BJ (cell line): ENCODE data around the gene FSTL5. TPM values are rescaled to one million over a fixed set of nuclear protein-coding genes. Genes with fewer than 3 reads are reported as not detected.
"Not testable (repeated sequence)": the region's sequence is repeated elsewhere in the genome, so short reads cannot be mapped to it uniquely, and the experiment has no call there.

Experiments used
- CTCF ChIA-PET: fragments of 350-600 bp; formaldehyde crosslinking; extraction: SDS; loops from one replicate; lab custom pipeline; 2021; ENCODE audit warnings: antibody characterized with exemption, inconsistent platforms; lab: Yijun Ruan, JAX
- POLR2A ChIA-PET: fragments of 300-600 bp; sonication (Branson Sonifier 250); formaldehyde crosslinking; extraction: SDS; loops from one replicate; lab custom pipeline; 2021; ENCODE audit warnings: antibody characterized with exemption; lab: Charles Lee
- DNase-seq: peaks from one replicate; pipeline ENCODE4 v3.0.0-alpha.2; 2011; ENCODE audit warnings: low read depth
- H3K27me3 ChIP-seq: 2 replicates; pipeline ENCODE4 v1.6.0; 2011; ENCODE audit warnings: low read length; ENCODE audit not compliant: control insufficient read depth, insufficient read depth
- H3K36me3 ChIP-seq: 2 replicates; pipeline ENCODE4 v1.5.1; 2011; ENCODE audit warnings: low read length; ENCODE audit not compliant: control insufficient read depth, insufficient read depth
- H3K4me3 ChIP-seq: 2 replicates; pipeline ENCODE4 v1.5.1; 2011; ENCODE audit warnings: low read depth, mild to moderate bottlenecking, control low read depth, low read length
- CTCF ChIP-seq: IDR thresholded peaks from 2 replicates; pipeline ENCODE4 v1.5.1; 2011; ENCODE audit warnings: low read depth, mild to moderate bottlenecking, control low read depth, inconsistent platforms, low read length, moderate library complexity; ENCODE audit not compliant: insufficient read depth
- polyA plus RNA-seq: library from polyadenylated mRNA; depleted of rRNA; stranded (reverse); fragments of >200 nt; gene quantifications from 2 replicates; pipeline ENCODE4 v1.2.3, GENCODE V29; 2011

FSTL5 gene
- polyA plus RNA-seq, 1 experiment, result not detected

- H3K27me3 ChIP-seq, result no peaks in the 10 kb centered on the region
- no peak overlapping the region for H3K4me3 ChIP-seq
- ChIA-PET CTCF (no interaction called here), POLR2A (no interaction called here)
- DNase-seq, result no peak
- no peak for TF ChIP-seq CTCF
- no peaks in the 10 kb centered on the region for H3K36me3 ChIP-seq
Measured at GRCh38 chr4:162104459-162105124, 59.2 kb downstream of the FSTL5 start.

DNA sequence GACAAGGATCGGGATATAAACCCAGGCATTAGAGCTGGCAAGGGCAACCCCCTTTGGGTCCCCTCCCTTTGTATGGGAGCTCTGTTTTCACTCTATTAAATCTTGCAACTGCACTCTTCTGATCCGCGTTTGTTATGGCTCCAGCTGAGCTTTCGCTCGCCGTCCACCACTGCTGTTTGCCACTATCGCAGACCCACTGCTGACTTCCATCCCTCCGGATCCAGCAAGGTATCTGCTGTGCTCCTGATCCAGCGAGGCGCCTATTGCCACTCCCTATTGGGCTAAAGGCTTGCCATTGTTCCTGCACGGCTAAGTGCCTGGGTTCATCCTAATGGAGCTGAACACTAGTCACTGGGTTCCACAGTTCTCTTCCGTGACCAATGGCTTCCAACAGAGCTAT lies 59.9 kb downstream of the FSTL5 start:
- DNase-seq, H3K4me3 ChIP-seq, POLR2A ChIA-PET, H3K27me3 ChIP-seq, H3K36me3 ChIP-seq, CTCF ChIA-PET: not testable (repeated sequence)

DNA sequence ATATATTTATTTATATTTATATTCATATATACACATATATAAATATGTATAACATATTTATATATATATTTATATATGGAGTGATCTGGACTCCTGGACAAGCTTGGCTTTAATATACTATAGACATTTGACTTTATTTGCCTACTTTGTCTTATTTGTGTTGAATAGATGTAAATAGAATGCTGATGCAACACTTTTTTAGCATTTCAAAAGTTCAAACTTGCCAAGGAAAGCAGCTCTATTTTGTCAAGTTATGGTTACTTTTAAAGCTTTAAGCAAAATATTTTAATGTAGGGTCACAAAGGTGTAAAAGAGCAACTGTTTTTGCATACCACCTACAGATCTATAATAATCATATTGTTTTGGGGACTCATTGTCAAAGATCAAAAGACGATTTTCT lies 61.1 kb downstream of the FSTL5 start:
- Histone ChIP-seq H3K27me3 (no peaks in the 10 kb centered on the region), H3K4me3 (no peak overlapping the region), H3K36me3 (no peaks in the 10 kb centered on the region)
- DNase-seq, result no peak
- CTCF ChIA-PET, result no interaction called here
- POLR2A ChIA-PET, result no interaction called here
- TF ChIP-seq CTCF, result no peak

- ChIA-PET CTCF (no interaction called here), POLR2A (no interaction called here)
- no peak for TF ChIP-seq CTCF
Measured at GRCh38 chr4:162101337-162101736, 62.5 kb downstream of the FSTL5 start.

GRCh38 chr4:162075726-162076125 lies 88.1 kb downstream of the FSTL5 start:
- Histone ChIP-seq H3K27me3 (no peaks in the 10 kb centered on the region), H3K36me3 (no peaks in the 10 kb centered on the region), H3K4me3 (no peak overlapping the region)
- POLR2A ChIA-PET, result no interaction called here
- no peak for TF ChIP-seq CTCF
- CTCF ChIA-PET, result no interaction called here
- no peak for DNase-seq

More at GRCh38 chr4:162101337-162101736, 62.5 kb downstream of the FSTL5 start:
- no peak overlapping the region for H3K4me3 ChIP-seq
- DNase-seq, result no peak
- no peaks in the 10 kb centered on the region for H3K27me3 ChIP-seq
- no peaks in the 10 kb centered on the region for H3K36me3 ChIP-seq

DNA sequence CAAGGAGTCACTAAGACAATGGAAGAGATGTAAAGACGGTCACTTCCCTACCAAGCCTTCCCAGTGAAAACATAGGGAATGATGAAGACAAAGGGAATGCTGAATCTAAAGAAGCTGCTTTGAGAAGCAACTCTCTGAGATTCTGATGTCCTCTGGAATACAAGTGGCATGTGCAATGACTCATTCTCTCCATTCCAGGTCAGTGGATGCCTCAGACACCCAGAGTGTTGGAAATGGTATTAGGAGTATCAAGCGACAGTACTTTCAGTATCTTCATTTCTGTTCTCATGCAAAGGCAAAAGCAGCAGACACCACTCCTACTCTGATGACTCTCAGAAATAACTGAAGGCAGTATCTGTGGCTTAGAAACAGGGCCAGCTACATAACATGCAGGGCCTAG lies 102.6 kb downstream of the FSTL5 start:
- no peaks in the 10 kb centered on the region for H3K27me3 ChIP-seq
- no peaks in the 10 kb centered on the region for H3K36me3 ChIP-seq
- no peak for DNase-seq
- TF ChIP-seq CTCF, result no peak
- no peak overlapping the region for H3K4me3 ChIP-seq
- ChIA-PET CTCF (no interaction called here), POLR2A (no interaction called here)
